ENCODE results near the gene MYO9B. TPM values are rescaled to one million over a fixed set of nuclear protein-coding genes. Genes with fewer than 3 reads are reported as not detected.

The MYO9B gene
- total RNA-seq = 100 TPM

GRCh38 chr19:17075035-17075863, at the start of gene MYO9B, which contains the start of gene HAUS8:
TSS of gene MYO9B (plus strand) at chr19:17075777. CDS start at chr19:17101718, 25,941 bp downstream.
TSS of gene HAUS8 (minus strand) at chr19:17075452. CDS start at chr19:17075422, 30 bp downstream.
- H3K27ac ChIP-seq = peak within 1 kb of the TSS; percentile 82
- H3K4me3 ChIP-seq = peak within 1 kb of the TSS; percentile 80 to 96
- peak in 1 of 2 donors; percentile 81 for TF ChIP-seq POLR2A (IDR thresholded peaks at IDR 0.05)
- TF ChIP-seq POLR2AphosphoS5 (IDR thresholded peaks at IDR 0.05; ENCODE audit: insufficient read depth in 1 of 2, low read depth in 1 of 2) = peak; percentile 95 to 97
- TF ChIP-seq, protein P1, sequence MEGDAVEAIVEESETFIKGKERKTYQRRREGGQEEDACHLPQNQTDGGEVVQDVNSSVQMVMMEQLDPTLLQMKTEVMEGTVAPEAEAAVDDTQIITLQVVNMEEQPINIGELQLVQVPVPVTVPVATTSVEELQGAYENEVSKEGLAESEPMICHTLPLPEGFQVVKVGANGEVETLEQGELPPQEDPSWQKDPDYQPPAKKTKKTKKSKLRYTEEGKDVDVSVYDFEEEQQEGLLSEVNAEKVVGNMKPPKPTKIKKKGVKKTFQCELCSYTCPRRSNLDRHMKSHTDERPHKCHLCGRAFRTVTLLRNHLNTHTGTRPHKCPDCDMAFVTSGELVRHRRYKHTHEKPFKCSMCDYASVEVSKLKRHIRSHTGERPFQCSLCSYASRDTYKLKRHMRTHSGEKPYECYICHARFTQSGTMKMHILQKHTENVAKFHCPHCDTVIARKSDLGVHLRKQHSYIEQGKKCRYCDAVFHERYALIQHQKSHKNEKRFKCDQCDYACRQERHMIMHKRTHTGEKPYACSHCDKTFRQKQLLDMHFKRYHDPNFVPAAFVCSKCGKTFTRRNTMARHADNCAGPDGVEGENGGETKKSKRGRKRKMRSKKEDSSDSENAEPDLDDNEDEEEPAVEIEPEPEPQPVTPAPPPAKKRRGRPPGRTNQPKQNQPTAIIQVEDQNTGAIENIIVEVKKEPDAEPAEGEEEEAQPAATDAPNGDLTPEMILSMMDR (IDR thresholded peaks at IDR 0.05) = no peak
- peak; percentile 98 to 99 for DNase-seq (ENCODE audit: extremely low spot score in 2 of 2)
- H3K4me1 ChIP-seq = peaks cover 51% of the 10 kb centered on the region
- intact Hi-C loops (cut with DNase I) = loop anchor here (10.0 kb wide), 1 partner anchor 60 kb away; no protein-coding TSS in a partner anchor
- H3K27me3 ChIP-seq = no peaks in the 10 kb centered on the region
- no peaks in the 10 kb centered on the region for H3K36me3 ChIP-seq
- no peaks in the 10 kb centered on the region for H3K9me3 ChIP-seq

DNA sequence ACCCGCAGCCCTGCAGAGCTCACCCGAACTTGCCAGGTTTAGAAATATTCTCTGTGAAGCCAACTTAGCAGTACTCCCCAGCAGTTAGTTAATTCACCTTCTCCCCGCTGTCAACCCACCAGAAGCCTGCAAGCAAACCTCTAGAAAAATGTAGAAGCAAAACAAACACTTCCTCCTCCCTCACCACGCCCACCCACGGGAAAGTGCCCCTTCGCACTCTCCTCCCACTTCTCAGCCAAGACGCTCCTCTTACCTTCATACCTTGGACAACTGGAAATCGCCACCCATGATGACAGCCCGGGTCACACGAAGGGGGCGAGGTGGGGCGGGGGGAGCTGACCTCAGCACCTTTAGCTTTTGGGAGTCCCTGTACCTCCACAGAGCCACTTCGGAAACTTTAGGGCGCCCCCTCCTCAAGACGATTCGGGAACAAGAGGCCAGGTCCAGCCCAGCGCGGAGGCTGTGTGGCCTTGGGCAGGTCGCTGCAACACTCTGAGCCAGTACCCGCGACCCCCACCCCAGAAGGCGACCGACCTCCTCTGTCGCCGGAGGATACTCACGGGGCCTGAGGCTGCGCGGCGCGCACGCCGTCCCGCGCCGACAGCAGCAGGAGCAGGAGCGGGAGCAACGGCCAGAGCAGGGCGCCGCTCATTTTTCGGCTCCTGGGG, 49.5 kb upstream of the MYO9B start:
- H3K4me3 ChIP-seq = peak overlapping the region in 1 of 2 donors; percentile 18
- no peak overlapping the region for H3K27ac ChIP-seq
- peaks cover 4% of the 10 kb centered on the region for H3K27me3 ChIP-seq
- no peak for TF ChIP-seq POLR2AphosphoS5 (IDR thresholded peaks at IDR 0.05; ENCODE audit: insufficient read depth in 1 of 2, low read depth in 1 of 2)
- TF ChIP-seq, protein P1 (IDR thresholded peaks at IDR 0.05) = no peak
- H3K36me3 ChIP-seq = no peaks in the 10 kb centered on the region
- intact Hi-C loops (cut with DNase I) = no loop called here
- H3K9me3 ChIP-seq = no peaks in the 10 kb centered on the region
- no peak for DNase-seq (ENCODE audit: extremely low spot score in 2 of 2)
- H3K4me1 ChIP-seq = peaks cover 7% of the 10 kb centered on the region

GRCh38 chr19:17026706-17027534, 48.7 kb upstream of the MYO9B start, which contains the start of gene CPAMD8:
TSS of gene CPAMD8 (minus strand) at chr19:17026810. CDS start at chr19:17026642, 168 bp downstream.
- no peak for TF ChIP-seq POLR2A (IDR thresholded peaks at IDR 0.05)
- TF ChIP-seq POLR2AphosphoS5 (IDR thresholded peaks at IDR 0.05; ENCODE audit: insufficient read depth in 1 of 2, low read depth in 1 of 2) = no peak
- TF ChIP-seq, protein P1 (IDR thresholded peaks at IDR 0.05) = no peak
- Histone ChIP-seq H3K4me1 (peaks cover 7% of the 10 kb centered on the region), H3K4me3 (peak within 1 kb of the TSS in 1 of 2 donors; percentile 18), H3K27ac (no peak within 1 kb of the TSS), H3K9me3 (no peaks in the 10 kb centered on the region), H3K36me3 (no peaks in the 10 kb centered on the region), H3K27me3 (peaks cover 4% of the 10 kb centered on the region)
- intact Hi-C loops (cut with DNase I) = no loop called here
- no peak for DNase-seq (ENCODE audit: extremely low spot score in 2 of 2)

- DNase-seq (ENCODE audit: extremely low spot score in 2 of 2) = no peak
- TF ChIP-seq, protein P1 (IDR thresholded peaks at IDR 0.05) = no peak
- TF ChIP-seq POLR2AphosphoS5 (IDR thresholded peaks at IDR 0.05; ENCODE audit: insufficient read depth in 1 of 2, low read depth in 1 of 2) = no peak
- no peak for TF ChIP-seq POLR2A (IDR thresholded peaks at IDR 0.05)
- peaks cover 4% of the 10 kb centered on the region for H3K27me3 ChIP-seq
- intact Hi-C loops (cut with DNase I) = no loop called here
- H3K4me1 ChIP-seq = peaks cover 7% of the 10 kb centered on the region
- H3K9me3 ChIP-seq = no peaks in the 10 kb centered on the region
- no peaks in the 10 kb centered on the region for H3K36me3 ChIP-seq
- H3K27ac ChIP-seq = no peak overlapping the region
- H3K4me3 ChIP-seq = no peak overlapping the region
Measured at GRCh38 chr19:17027535-17027975, 48.0 kb upstream of the MYO9B start.

Measured in vagina (tissue), 2 donors.